Natural killer cell treated with Interleukin-12 subunit alpha and Interleukin-12 subunit beta and Interleukin-15 and Interleukin-18, amount 100 ng/mL, for 72 hours (primary cell): ENCODE data around the gene DUSP15. TPM values are rescaled to one million over a fixed set of nuclear protein-coding genes. Genes with fewer than 3 reads are reported as not detected.
A peak's percentile ranks its signal among the peaks of the same experiment; 100 is the strongest.

Source experiments
- ATAC-seq, 2 donors: fragments of 150-1000 bp; cut with Tn5 transposase in 1 of 2; sonication (Bioruptor Pico), chemical (Tn5 transposase) in 1 of 2; 2 replicates each; pipeline ENCODE4 v1.10.0; 2021
- DNase-seq: peaks from one replicate; pipeline ENCODE4 v3.0.0; 2022; ENCODE audit warnings: low spot score
- H3K27ac Mint-ChIP-seq, 2 donors: 1 replicate in 1 of 2; 2 replicates in 1 of 2; pipeline ENCODE4 v1.8.0; 2022; ENCODE audit warnings: mixed read lengths in 2 of 2, mild to moderate bottlenecking in 1 of 2, moderate library complexity in 1 of 2
- H3K27me3 Mint-ChIP-seq, 2 donors: 1 replicate in 1 of 2; 2 replicates in 1 of 2; pipeline ENCODE4 v1.8.0; 2022; ENCODE audit warnings: mixed read lengths in 2 of 2
- H3K36me3 Mint-ChIP-seq: one replicate; pipeline ENCODE4 v1.8.0; 2022; ENCODE audit warnings: mixed read lengths
- H3K4me1 Mint-ChIP-seq, 2 donors: 1 replicate in 1 of 2; 2 replicates in 1 of 2; pipeline ENCODE4 v1.8.0; 2022; ENCODE audit warnings: low read depth in 2 of 2, mixed read lengths in 2 of 2, mild to moderate bottlenecking in 1 of 2
- H3K4me3 Mint-ChIP-seq: one replicate; pipeline ENCODE4 v1.8.0; 2022; ENCODE audit warnings: mixed read lengths
- H3K9me3 Mint-ChIP-seq: 2 replicates; pipeline ENCODE4 v1.8.0; 2022; ENCODE audit warnings: mixed read lengths
- total RNA-seq, 2 donors: library from RNA; stranded (reverse); gene quantifications; one replicate each; pipeline ENCODE4 v1.2.3, GENCODE V29; 2022

The DUSP15 gene
- total RNA-seq, 2 donors from 2014 or later, result not detected

DNA sequence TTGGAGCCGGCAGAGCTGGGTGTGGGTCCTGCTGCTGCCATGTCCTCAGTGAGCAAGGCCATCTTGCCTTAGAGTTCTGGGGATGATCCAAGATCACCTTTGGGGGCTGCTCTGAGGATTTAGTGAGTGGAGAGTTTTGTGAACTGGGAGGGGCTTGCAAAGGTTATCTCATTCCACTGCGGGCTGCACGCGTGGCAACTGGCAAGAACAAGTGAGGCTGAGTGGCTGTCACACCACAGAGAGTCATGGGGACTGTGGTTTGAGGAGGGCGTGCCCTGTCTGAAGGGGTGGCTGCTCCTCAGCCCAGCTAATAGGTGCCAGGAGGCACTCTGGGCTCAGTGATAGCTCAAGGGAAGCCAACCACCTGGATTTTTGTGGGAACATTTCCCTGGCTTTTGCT, 37.7 kb upstream of the DUSP15 start:
- DNase-seq, result no peak
- Mint-ChIP-seq H3K4me1 (peaks cover 0 to 6% of the 10 kb centered on the region in 2 donors), H3K27me3 (peaks cover 6 to 14% of the 10 kb centered on the region in 2 donors), H3K9me3 (no peaks in the 10 kb centered on the region), H3K4me3 (no peak overlapping the region), H3K36me3 (no peaks in the 10 kb centered on the region), H3K27ac (no peak overlapping the region)
- no peak for ATAC-seq

DNA sequence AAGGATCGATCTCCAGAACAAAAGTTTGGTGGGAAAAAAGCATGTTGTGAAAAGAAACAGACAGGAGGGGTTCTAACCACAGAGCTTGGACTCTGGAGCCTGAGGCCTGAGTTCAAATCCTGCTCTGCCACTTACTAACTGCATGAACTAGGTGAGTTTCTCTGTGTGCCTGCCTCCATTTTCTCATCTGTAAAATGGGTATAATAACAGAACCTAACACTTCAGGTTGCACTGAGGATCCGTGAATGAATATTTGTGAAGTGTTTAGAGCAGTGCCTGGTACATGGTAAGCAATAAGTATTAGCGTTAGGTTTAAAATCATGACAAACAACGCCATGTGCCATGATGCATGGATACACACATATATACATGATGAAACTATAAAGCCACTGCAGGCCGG, 36.7 kb upstream of the DUSP15 start:
- H3K4me1 Mint-ChIP-seq, result peaks cover 0 to 6% of the 10 kb centered on the region in 2 donors
- peaks cover 6 to 14% of the 10 kb centered on the region in 2 donors for H3K27me3 Mint-ChIP-seq
- H3K36me3 Mint-ChIP-seq, result no peaks in the 10 kb centered on the region

DNA sequence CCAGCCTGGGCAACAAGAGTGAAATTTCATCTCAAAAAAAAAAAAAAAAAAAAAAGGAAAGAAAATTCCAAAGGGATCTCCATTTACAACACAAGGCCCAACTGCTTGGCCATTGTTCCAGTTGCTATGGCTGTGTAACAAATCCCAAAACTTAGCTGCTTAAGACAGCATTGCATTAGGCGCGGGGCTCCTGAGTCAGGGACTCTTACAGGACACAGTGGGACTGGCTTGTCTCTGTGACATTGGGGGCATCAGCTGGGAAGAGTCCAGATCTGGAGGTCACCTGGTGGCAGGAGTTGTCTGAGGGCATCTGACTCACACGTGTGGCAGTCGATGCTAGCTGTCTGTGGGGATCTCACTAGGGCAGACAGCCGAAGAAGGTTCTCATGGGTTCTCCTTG, 35.7 kb upstream of the DUSP15 start:
- Mint-ChIP-seq H3K4me3 (no peak overlapping the region), H3K36me3 (no peaks in the 10 kb centered on the region), H3K9me3 (no peaks in the 10 kb centered on the region), H3K27ac (no peak overlapping the region), H3K27me3 (peaks cover 6 to 14% of the 10 kb centered on the region in 2 donors), H3K4me1 (peaks cover 0 to 6% of the 10 kb centered on the region in 2 donors)
- DNase-seq, result no peak
- ATAC-seq, result no peak

More for the DNA sequence above, 36.7 kb upstream of the DUSP15 start:
- Mint-ChIP-seq H3K4me3 (no peak overlapping the region), H3K9me3 (no peaks in the 10 kb centered on the region), H3K27ac (no peak overlapping the region)
- no peak for DNase-seq
- ATAC-seq, result no peak

DNA sequence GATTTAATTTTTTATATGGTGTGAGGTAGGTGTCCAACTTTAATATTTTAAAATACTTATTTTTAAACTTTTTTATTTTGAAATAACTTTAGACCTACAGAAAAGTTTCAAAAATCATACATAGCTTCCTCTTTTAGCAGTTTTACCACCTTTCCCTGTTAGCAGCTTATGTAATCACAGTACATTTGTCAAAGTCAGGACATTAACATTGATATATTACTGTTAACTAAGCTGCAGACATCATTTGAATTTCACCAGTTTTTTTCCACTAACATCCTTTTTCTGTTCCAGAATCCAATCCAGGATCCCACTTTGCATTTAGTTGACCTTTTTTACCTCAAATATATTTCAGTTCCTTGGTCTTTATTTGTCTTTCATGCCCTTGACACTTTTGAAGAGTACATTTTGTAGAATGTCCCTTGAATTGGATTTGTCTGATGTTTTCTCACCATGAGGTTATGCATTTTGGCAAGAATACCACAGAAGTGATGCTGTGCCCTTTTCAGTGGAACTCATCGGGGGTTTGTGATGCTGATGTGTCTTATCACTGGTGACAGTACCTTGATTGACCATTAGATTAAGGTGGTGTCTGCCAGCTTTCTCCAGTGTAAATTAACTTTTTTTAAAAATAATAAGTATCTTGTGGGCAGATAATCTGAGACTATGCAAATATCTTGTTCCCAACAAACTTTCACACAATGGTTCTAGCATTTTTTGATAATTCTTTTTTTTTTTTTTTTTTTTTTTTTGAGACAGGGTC, 33.5 kb upstream of the DUSP15 start:
- H3K27me3 Mint-ChIP-seq, result peaks cover 11% of the 10 kb centered on the region in 2 donors
- peaks cover 0 to 6% of the 10 kb centered on the region in 2 donors for H3K4me1 Mint-ChIP-seq
- H3K27ac Mint-ChIP-seq, result no peak overlapping the region
- ATAC-seq, result no peak
- H3K9me3 Mint-ChIP-seq, result no peaks in the 10 kb centered on the region
- H3K4me3 Mint-ChIP-seq, result no peak overlapping the region
- no peak for DNase-seq
- H3K36me3 Mint-ChIP-seq, result no peaks in the 10 kb centered on the region

DNA sequence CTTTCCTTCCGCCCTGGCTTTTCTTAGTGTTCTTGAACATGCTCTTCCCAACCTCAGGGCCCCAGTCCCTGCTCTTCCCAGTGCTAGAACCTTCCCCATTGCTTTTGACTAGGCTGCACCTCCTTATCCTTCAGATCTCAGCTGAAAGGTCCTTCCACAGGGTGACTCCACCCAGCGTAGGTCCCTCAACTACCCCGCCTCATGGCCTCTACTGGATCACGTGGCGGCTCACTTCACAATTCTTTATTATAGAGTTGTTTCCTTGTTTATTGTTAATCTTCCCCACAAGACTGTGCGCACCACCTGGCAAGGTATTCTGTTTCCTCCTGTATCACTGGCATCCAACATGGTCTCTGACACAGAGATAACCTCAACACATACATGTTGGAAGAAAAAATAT, 31.3 kb upstream of the DUSP15 start:
- Mint-ChIP-seq H3K36me3 (no peaks in the 10 kb centered on the region), H3K9me3 (no peaks in the 10 kb centered on the region), H3K27me3 (peaks cover 7 to 10% of the 10 kb centered on the region in 2 donors), H3K27ac (no peak overlapping the region), H3K4me1 (no peaks in the 10 kb centered on the region), H3K4me3 (no peak overlapping the region)
- no peak for ATAC-seq
- DNase-seq, result no peak

- ATAC-seq (no peak), DNase-seq (no peak)
- H3K27ac Mint-ChIP-seq, result no peak overlapping the region
- H3K27me3 Mint-ChIP-seq, result peaks cover 3 to 15% of the 10 kb centered on the region in 2 donors
- no peaks in the 10 kb centered on the region for H3K36me3 Mint-ChIP-seq
- H3K9me3 Mint-ChIP-seq, result no peaks in the 10 kb centered on the region
- H3K4me1 Mint-ChIP-seq, result peaks cover 0 to 3% of the 10 kb centered on the region in 2 donors
- H3K4me3 Mint-ChIP-seq, result no peak overlapping the region
Observed at GRCh38 chr20:31897541-31897940, 27.2 kb upstream of the DUSP15 start.

- H3K9me3 Mint-ChIP-seq, result no peaks in the 10 kb centered on the region
- H3K27ac Mint-ChIP-seq, result no peak overlapping the region
- no peaks in the 10 kb centered on the region for H3K36me3 Mint-ChIP-seq
- H3K4me1 Mint-ChIP-seq, result peaks cover 0 to 3% of the 10 kb centered on the region in 2 donors
- H3K4me3 Mint-ChIP-seq, result no peak overlapping the region
- H3K27me3 Mint-ChIP-seq, result peaks cover 5 to 17% of the 10 kb centered on the region in 2 donors
- no peak for ATAC-seq
- DNase-seq, result no peak
Observed at GRCh38 chr20:31896049-31896448, 25.7 kb upstream of the DUSP15 start.

DNA sequence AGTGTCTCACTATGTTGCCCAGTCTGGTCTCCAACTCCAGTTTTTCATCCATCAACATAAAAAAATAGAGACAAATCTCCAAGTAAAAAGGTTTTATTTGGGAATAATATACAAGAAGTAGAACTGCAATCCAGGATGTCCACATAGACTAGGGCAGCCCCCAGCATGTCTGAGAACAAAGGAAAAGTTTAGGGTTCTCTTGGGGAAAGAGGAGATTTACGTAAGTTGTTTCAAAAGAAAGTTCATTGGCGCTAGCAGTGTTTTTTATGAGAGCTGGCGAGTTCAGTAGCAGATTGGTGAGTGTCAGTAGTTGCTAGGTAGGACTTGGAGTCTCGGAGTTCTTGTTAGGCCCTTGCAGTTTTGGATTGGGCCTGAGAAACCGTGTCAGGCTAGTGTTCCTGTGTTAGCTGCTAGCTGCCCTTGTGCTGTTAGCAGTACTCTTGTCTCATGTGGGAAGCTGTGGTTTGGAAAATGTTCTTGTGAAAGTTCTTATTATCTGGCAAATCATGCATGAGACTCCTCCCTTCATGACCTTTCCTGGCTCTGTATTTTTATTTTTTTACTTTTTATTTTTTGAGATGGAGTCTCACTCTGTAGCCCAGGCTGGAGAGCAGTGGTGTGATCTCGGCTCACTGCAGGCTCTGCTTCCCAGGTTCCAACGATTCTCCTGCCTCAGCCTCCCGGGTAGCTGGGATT, 24.8 kb upstream of the DUSP15 start:
- peak in 1 of 2 donors; percentile 70 for ATAC-seq
- no peaks in the 10 kb centered on the region for H3K36me3 Mint-ChIP-seq
- H3K4me3 Mint-ChIP-seq, result no peak overlapping the region

GRCh38 chr20:31890646-31891045, 20.3 kb upstream of the DUSP15 start:
- H3K4me3 Mint-ChIP-seq, result no peak overlapping the region
- ATAC-seq (no peak), DNase-seq (no peak)
- no peak overlapping the region for H3K27ac Mint-ChIP-seq
- H3K36me3 Mint-ChIP-seq, result no peaks in the 10 kb centered on the region
- no peaks in the 10 kb centered on the region for H3K9me3 Mint-ChIP-seq
- H3K4me1 Mint-ChIP-seq, result peaks cover 0 to 3% of the 10 kb centered on the region in 2 donors
- peaks cover 11 to 12% of the 10 kb centered on the region in 2 donors for H3K27me3 Mint-ChIP-seq

More for the DNA sequence above, 24.8 kb upstream of the DUSP15 start:
- Mint-ChIP-seq H3K27me3 (peaks cover 8 to 13% of the 10 kb centered on the region in 2 donors), H3K27ac (no peak overlapping the region), H3K9me3 (no peaks in the 10 kb centered on the region), H3K4me1 (peaks cover 0 to 3% of the 10 kb centered on the region in 2 donors)
- no peak for DNase-seq

DNA sequence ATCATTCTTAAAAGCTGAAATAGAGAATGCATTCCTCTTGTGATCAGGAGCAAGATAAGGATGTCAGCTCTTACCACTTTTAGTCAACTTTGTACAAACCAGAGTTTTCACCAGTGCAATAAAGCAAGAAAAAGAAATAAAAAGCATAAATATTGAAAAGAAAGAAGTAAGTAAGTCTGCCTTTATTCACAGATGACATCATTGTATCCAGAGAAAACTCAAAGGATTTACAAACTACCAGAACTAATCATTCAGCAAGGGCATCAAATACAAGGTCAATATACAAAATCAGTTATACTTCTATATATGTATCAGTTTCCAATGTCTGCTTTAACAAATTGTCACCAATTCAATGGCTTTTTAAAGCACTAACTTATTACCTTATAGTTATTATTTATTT, 13.5 kb upstream of the DUSP15 start:
- H3K9me3 Mint-ChIP-seq, result no peaks in the 10 kb centered on the region
- peaks cover 6 to 15% of the 10 kb centered on the region in 2 donors for H3K4me1 Mint-ChIP-seq
- no peaks in the 10 kb centered on the region for H3K36me3 Mint-ChIP-seq
- no peak for ATAC-seq
- no peak overlapping the region for H3K4me3 Mint-ChIP-seq
- DNase-seq, result no peak
- no peak overlapping the region for H3K27ac Mint-ChIP-seq
- H3K27me3 Mint-ChIP-seq, result peaks cover 7 to 10% of the 10 kb centered on the region in 2 donors

- DNase-seq (no peak), ATAC-seq (no peak)
- peaks cover 6 to 15% of the 10 kb centered on the region in 2 donors for H3K4me1 Mint-ChIP-seq
- H3K27me3 Mint-ChIP-seq, result peaks cover 7 to 13% of the 10 kb centered on the region in 2 donors
- H3K36me3 Mint-ChIP-seq, result no peaks in the 10 kb centered on the region
- no peak overlapping the region for H3K27ac Mint-ChIP-seq
- H3K4me3 Mint-ChIP-seq, result peak overlapping the region; percentile 90
- no peaks in the 10 kb centered on the region for H3K9me3 Mint-ChIP-seq
Observed at GRCh38 chr20:31881945-31882344, 11.6 kb upstream of the DUSP15 start.

- Mint-ChIP-seq H3K4me1 (peaks cover 6 to 15% of the 10 kb centered on the region in 2 donors), H3K27ac (peak overlapping the region in 1 of 2 donors; percentile 73), H3K9me3 (no peaks in the 10 kb centered on the region), H3K36me3 (no peaks in the 10 kb centered on the region), H3K4me3 (peak overlapping the region; percentile 90), H3K27me3 (peaks cover under 1 to 16% of the 10 kb centered on the region in 2 donors)
- ATAC-seq, result peak; percentile 97 to 98
- DNase-seq, result peak; percentile 87
Observed at GRCh38 chr20:31879143-31879987, 9.0 kb upstream of the DUSP15 start.

DNA sequence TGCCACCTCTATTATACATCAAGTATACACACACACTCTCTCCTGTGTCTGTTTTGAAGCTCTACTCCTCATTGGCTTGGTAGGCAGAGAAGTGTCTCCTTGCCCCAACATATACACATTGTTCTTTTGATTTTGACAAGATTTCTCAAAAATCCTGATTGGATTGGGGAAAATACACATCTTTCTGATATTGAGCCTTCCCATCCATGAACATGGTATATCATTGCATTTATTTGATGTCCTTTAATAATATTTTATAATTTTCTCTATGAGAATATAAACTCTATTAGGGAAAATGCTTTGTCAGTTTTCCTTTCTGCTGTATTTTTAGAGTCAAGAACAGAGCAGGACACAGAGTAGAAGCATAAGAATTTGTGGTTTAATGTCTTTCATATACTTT, 7.4 kb upstream of the DUSP15 start:
- ATAC-seq (no peak), DNase-seq (no peak)
- Mint-ChIP-seq H3K9me3 (no peaks in the 10 kb centered on the region), H3K27me3 (peaks cover 16 to 22% of the 10 kb centered on the region in 2 donors), H3K4me3 (no peak overlapping the region), H3K36me3 (no peaks in the 10 kb centered on the region), H3K27ac (no peak overlapping the region), H3K4me1 (peaks cover 6 to 15% of the 10 kb centered on the region in 2 donors)
